Breast epithelium (tissue), 4 donors: Measurements from ENCODE around the gene MYLK. TPM values are rescaled to one million over a fixed set of nuclear protein-coding genes. Genes with fewer than 3 reads are reported as not detected.

ENCODE experiments used
- DNase-seq, 2 donors: peaks; one replicate each; pipeline ENCODE4 v3.0.0-alpha.2; 2019; ENCODE audit warnings: low spot score in 2 of 2
- H3K27ac ChIP-seq, 2 donors: fragments of 200-600 bp; sonication (generic) in 1 of 2; one replicate each; pipeline ENCODE4 v1.5.1; 2016 to 2019; ENCODE audit warnings: mild to moderate bottlenecking in 1 of 2
- H3K27me3 ChIP-seq, 2 donors: fragments of 200-600 bp; sonication (generic) in 1 of 2; one replicate each; pipeline versions ENCODE4 v1.5.1 to v1.6.0; 2017 to 2019; ENCODE audit warnings: control low read depth in 1 of 2, mild to moderate bottlenecking in 1 of 2
- H3K36me3 ChIP-seq: fragments of 200-600 bp; one replicate; pipeline ENCODE4 v1.5.1; 2019
- H3K4me1 ChIP-seq, 2 donors: fragments of 200-600 bp; sonication (generic); one replicate each; pipeline ENCODE4 v1.5.1; 2016 to 2019; ENCODE audit warnings: control low read depth in 1 of 2
- H3K4me3 ChIP-seq, 3 donors: fragments of 200-600 bp; sonication (generic); 1 replicate in 2 of 3; 2 replicates in 1 of 3; pipeline ENCODE4 v1.5.1; 2016 to 2019; ENCODE audit warnings: mild to moderate bottlenecking in 3 of 3, moderate library complexity in 2 of 3
- H3K9me3 ChIP-seq, 2 donors: fragments of 200-600 bp; sonication (generic) in 1 of 2; one replicate each; pipeline ENCODE4 v1.5.1; 2016 to 2019; ENCODE audit warnings: control low read depth in 1 of 2
- CTCF ChIP-seq, 3 donors: fragments of 450-650 bp; IDR thresholded peaks; one replicate each; pipeline ENCODE4 v1.5.1; 2016 to 2017; ENCODE audit warnings: antibody characterized with exemption in 3 of 3, mild to moderate bottlenecking in 3 of 3, moderate library complexity in 3 of 3
- POLR2A ChIP-seq: fragments of 450-650 bp; IDR thresholded peaks from one replicate; pipeline ENCODE4 v1.6.1; 2016; ENCODE audit warnings: antibody characterized with exemption, mild to moderate bottlenecking, moderate library complexity
- POLR2AphosphoS5 ChIP-seq, 3 donors: sonication (generic); formaldehyde crosslinking; IDR thresholded peaks; one replicate each; pipeline ENCODE4 v1.6.1; 2017; ENCODE audit warnings: antibody characterized with exemption in 3 of 3
- intact Hi-C: fragments of 100-400 bp; cut with DNase I; formaldehyde crosslinking; loops from one replicate; pipeline ENCODE4 v1.15.1; 2023; ENCODE audit warnings: low total_unique reads
- total RNA-seq, 3 donors: library from RNA; depleted of rRNA; stranded (reverse); fragments of >200 nt; gene quantifications; one replicate each; pipeline ENCODE4 v1.1.0, GENCODE V29; 2016

The MYLK gene
- total RNA-seq, 3 donors from 2014 or later, result 87.2 to 188 (median 181) TPM

- intact Hi-C loops, result no loop called here
Measured at GRCh38 chr3:123684636-123685035, 199.5 kb downstream of the MYLK start.

DNA sequence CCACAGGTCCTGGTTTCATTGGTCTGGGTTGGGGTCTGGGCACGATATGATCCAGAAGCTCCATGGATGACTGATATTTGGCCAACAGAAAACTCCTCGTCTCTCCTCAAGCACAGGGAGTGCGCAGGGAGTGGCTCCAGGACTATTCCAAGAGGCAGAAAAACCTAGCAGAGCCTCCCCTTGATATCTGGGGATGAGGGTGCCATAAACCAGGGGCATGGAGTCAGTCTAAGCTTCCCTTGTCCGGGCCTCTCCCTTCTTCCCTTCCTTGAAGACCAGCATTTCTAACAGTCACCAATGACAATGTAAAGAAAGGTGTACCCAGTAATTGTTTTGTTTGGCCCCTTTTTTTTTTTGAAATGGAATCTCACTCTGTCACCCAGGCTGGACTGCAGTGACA, 199.9 kb downstream of the MYLK start:
- TF ChIP-seq CTCF (IDR thresholded peaks at IDR 0.05), result no peak
- no peak for TF ChIP-seq POLR2AphosphoS5 (IDR thresholded peaks at IDR 0.05)
- no peak for TF ChIP-seq POLR2A
- no peak overlapping the region for H3K4me3 ChIP-seq
- no peaks in the 10 kb centered on the region for H3K36me3 ChIP-seq
- DNase-seq, result no peak
- H3K27ac ChIP-seq, result peak overlapping the region; percentile 36 to 66
- H3K27me3 ChIP-seq, result no peaks in the 10 kb centered on the region
- no peaks in the 10 kb centered on the region for H3K4me1 ChIP-seq
- H3K9me3 ChIP-seq, result no peaks in the 10 kb centered on the region
- intact Hi-C loops, result no loop called here

More at GRCh38 chr3:123684636-123685035, 199.5 kb downstream of the MYLK start:
- no peak for DNase-seq
- no peaks in the 10 kb centered on the region for H3K4me1 ChIP-seq
- no peak overlapping the region for H3K4me3 ChIP-seq
- no peaks in the 10 kb centered on the region for H3K9me3 ChIP-seq
- H3K36me3 ChIP-seq, result no peaks in the 10 kb centered on the region
- TF ChIP-seq CTCF (IDR thresholded peaks at IDR 0.05), result no peak
- TF ChIP-seq POLR2AphosphoS5 (IDR thresholded peaks at IDR 0.05), result no peak
- no peaks in the 10 kb centered on the region for H3K27me3 ChIP-seq
- H3K27ac ChIP-seq, result peak overlapping the region in 1 of 2 donors; percentile 19

DNA sequence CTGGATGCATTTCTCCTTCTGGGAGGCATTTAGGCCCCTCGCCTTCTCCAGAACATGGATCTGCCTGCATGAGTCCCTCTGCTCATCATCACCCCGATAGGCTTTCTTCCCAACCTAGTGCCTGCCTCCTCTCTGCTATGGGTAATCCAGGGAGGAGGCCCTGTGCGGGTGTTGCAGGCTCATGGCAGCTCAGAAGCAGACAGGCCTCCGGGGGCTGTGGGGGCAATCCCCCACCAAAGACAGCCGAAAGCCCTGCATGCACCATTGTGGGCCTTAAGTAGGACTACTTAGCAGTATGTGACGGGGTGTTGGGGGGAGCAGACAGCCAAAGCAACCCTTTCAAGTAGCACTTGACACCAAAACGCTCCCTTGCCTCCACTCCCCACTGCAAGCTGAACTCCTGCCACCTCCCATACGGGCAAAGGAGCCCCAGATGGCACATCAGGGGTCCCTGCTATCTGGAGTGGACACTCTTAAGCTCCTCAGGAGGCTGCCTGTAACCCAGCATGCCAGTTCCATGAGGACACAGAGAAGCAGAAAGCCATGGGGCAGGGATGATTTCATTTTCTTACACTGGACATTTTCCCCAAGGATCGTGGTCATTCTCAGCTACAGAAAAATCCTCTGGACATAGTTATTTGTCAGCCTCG, 200.5 kb downstream of the MYLK start:
- Histone ChIP-seq H3K9me3 (no peaks in the 10 kb centered on the region), H3K27me3 (no peaks in the 10 kb centered on the region), H3K27ac (peak overlapping the region; percentile 36 to 66), H3K4me3 (no peak overlapping the region), H3K36me3 (no peaks in the 10 kb centered on the region), H3K4me1 (no peaks in the 10 kb centered on the region)
- intact Hi-C loops, result no loop called here
- TF ChIP-seq POLR2AphosphoS5 (IDR thresholded peaks at IDR 0.05), result no peak
- TF ChIP-seq CTCF (IDR thresholded peaks at IDR 0.05), result no peak
- TF ChIP-seq POLR2A, result no peak
- no peak for DNase-seq

DNA sequence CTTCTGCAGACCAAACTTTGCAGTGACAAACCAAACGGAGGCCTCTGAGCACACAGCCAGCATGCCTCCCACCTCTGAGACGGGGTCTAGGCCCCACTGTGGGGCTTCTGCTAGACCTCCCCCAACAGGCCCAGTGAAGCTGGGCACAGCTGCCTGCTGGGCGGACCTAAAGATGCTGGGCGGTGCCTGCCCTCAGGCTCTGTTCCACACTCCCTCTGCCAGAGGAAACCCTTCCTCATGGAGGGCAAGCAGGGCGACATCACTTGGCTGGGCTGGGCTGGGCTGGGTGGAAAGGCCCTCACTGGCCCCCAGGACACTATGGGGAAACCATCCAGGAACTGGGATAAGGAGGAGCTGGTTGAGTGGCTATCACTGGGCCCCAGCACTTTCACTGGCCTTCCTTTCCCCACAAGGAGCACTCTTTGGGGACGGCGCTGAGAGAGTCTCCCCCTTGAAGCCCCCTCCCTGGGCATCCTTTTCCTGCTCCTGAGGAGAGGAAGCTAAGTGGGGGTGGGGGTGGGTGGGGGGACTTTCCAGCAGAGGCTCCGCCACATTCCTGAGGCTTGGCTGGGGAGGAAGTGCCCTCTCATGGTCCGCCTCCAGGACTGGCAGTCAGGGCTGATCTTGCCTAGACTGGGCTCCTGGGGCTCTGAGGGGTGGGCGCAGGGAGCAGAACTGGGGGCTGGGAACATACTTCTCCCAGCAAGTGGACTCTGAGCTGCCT, 201.2 kb downstream of the MYLK start:
- TF ChIP-seq POLR2AphosphoS5 (IDR thresholded peaks at IDR 0.05), result no peak
- no peak for TF ChIP-seq POLR2A
- no peak for TF ChIP-seq CTCF (IDR thresholded peaks at IDR 0.05)
- no peak for DNase-seq
- intact Hi-C loops, result no loop called here
- Histone ChIP-seq H3K27me3 (no peaks in the 10 kb centered on the region), H3K4me3 (no peak overlapping the region), H3K36me3 (no peaks in the 10 kb centered on the region), H3K4me1 (no peaks in the 10 kb centered on the region), H3K27ac (peak overlapping the region; percentile 36 to 66), H3K9me3 (no peaks in the 10 kb centered on the region)

DNA sequence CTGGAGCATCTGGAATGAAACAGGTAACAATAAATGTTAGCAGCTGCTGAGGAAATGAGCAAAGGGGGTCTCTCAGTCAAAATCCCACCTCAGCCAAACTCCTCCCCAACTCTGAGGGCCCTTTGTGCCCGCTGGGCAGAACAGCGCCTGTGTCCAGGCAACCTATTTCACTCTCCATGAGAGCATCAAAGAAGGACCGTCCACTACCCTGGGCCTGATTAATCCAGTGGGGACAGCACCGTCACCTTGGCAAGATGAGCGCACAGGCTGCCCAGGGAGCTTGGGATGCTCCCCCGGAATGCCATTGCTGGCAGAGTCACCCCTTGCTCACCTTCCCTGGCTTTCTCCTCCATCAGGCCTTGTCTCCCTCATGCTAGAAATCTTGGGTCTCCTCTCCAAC, 201.8 kb downstream of the MYLK start:
- intact Hi-C loops, result no loop called here
- Histone ChIP-seq H3K4me3 (no peak overlapping the region), H3K36me3 (no peaks in the 10 kb centered on the region), H3K27ac (peak overlapping the region in 1 of 2 donors; percentile 66), H3K4me1 (no peaks in the 10 kb centered on the region), H3K9me3 (no peaks in the 10 kb centered on the region), H3K27me3 (no peaks in the 10 kb centered on the region)
- no peak for DNase-seq
- TF ChIP-seq POLR2A, result no peak
- TF ChIP-seq CTCF (IDR thresholded peaks at IDR 0.05), result no peak
- no peak for TF ChIP-seq POLR2AphosphoS5 (IDR thresholded peaks at IDR 0.05)
